A549 (cell line): ENCODE results near the gene THEMIS. TPM values are rescaled to one million over a fixed set of nuclear protein-coding genes. Genes with fewer than 3 reads are reported as not detected.

Experiments used
- ATAC-seq, 2 experiments: fragments of 200-7000 bp in 1 of 2; fragments of >200 bp in 1 of 2; cut with Nextera tagmentation in 1 of 2; cut with Tn5 transposase in 1 of 2; 3 replicates each; pipeline versions ENCODE4 v1.8.0 to v1.9.1; 2018 to 2020; ENCODE audit warnings: mild to moderate bottlenecking in 1 of 2, moderate library complexity in 1 of 2
- CTCF ChIA-PET: fragments of 300-600 bp; sonication (Branson Sonifier 250); formaldehyde crosslinking; extraction: SDS; loops from one replicate; lab custom pipeline; 2021; ENCODE audit warnings: antibody characterized with exemption, inconsistent platforms; lab: Yijun Ruan, JAX
- POLR2A ChIA-PET: fragments of 350-600 bp; formaldehyde crosslinking; extraction: SDS; loops from one replicate; lab custom pipeline; 2021; ENCODE audit warnings: antibody characterized with exemption, inconsistent platforms; lab: Yijun Ruan, JAX
- DNase-seq, 2 experiments: peaks; one replicate each; pipeline versions ENCODE4 v3.0.0 to v3.0.0-alpha.2; 2011 to 2016; ENCODE audit warnings: low read depth in 1 of 2, low spot score in 1 of 2
- FAIRE-seq: peaks from 2 replicates; lab custom pipeline; 2011; peaks lifted over from hg19 to GRCh38; lab: Jason Lieb, UNC
- H3K27ac ChIP-seq, 2 experiments: fragments of >200 bp; sonication (Bioruptor Twin); formaldehyde crosslinking; 3 replicates each; pipeline ENCODE4 v1.5.1; 2016 to 2017
- H3K4me1 ChIP-seq: fragments of >200 bp; sonication (Bioruptor Twin); formaldehyde crosslinking; 3 replicates; pipeline ENCODE4 v1.6.1; 2016
- H3K4me2 ChIP-seq: fragments of >200 bp; sonication (Bioruptor Twin); formaldehyde crosslinking; 3 replicates; pipeline ENCODE4 v1.6.1; 2016
- H3K4me3 ChIP-seq: fragments of >200 bp; sonication (Bioruptor Twin); formaldehyde crosslinking; 3 replicates; pipeline ENCODE4 v1.5.1; 2016
- H3K9me3 ChIP-seq: fragments of >200 bp; sonication (Bioruptor Twin); formaldehyde crosslinking; 3 replicates; pipeline ENCODE4 v1.6.1; 2016
- CBX8 ChIP-seq: fragments of 200-600 bp; sonication (generic); IDR thresholded peaks from 2 replicates; pipeline ENCODE4 v1.6.1; 2016
- CEBPB ChIP-seq, 2 experiments: fragments of >200 bp in 1 of 2; sonication (Bioruptor Twin) in 1 of 2; formaldehyde crosslinking in 1 of 2; IDR thresholded peaks; 2 replicates each; pipeline ENCODE4 v1.6.1; 2012 to 2016
- EP300 ChIP-seq, 2 experiments: fragments of >200 bp; sonication (Bioruptor Twin); formaldehyde crosslinking; IDR thresholded peaks; 2 replicates in 1 of 2; 3 replicates in 1 of 2; pipeline ENCODE4 v1.6.1; 2016 to 2017
- FOSB ChIP-seq: fragments of 250-450 bp; sonication (Bioruptor Pico); IDR thresholded peaks from 2 replicates; pipeline ENCODE4 v1.5.0; 2020; ENCODE audit warnings: mild to moderate bottlenecking, moderate library complexity
- FOSL2 ChIP-seq, 2 experiments: fragments of 450-650 bp in 1 of 2; fragments of >200 bp in 1 of 2; sonication (Bioruptor Twin) in 1 of 2; formaldehyde crosslinking; IDR thresholded peaks; 2 replicates each; pipeline versions ENCODE4 v1.5.0 to v1.6.1; 2016 to 2020; ENCODE audit warnings: mild to moderate bottlenecking in 1 of 2, moderate library complexity in 1 of 2
- HOXA7 ChIP-seq: fragments of 250-450 bp; sonication (Bioruptor Pico); IDR thresholded peaks from 2 replicates; pipeline ENCODE4 v1.5.0; 2020; ENCODE audit warnings: mild to moderate bottlenecking, moderate library complexity
- HOXB5 ChIP-seq: fragments of 250-450 bp; sonication (Bioruptor Pico); IDR thresholded peaks from 2 replicates; pipeline ENCODE4 v1.5.0; 2020; ENCODE audit warnings: mild to moderate bottlenecking, moderate library complexity
- JUNB ChIP-seq: fragments of >200 bp; sonication (Bioruptor Twin); formaldehyde crosslinking; IDR thresholded peaks from 2 replicates; pipeline ENCODE4 v1.6.1; 2016
- KDM1A ChIP-seq: fragments of 200-600 bp; sonication (generic); IDR thresholded peaks from 2 replicates; pipeline ENCODE4 v1.6.1; 2016; ENCODE audit warnings: low read depth, mild to moderate bottlenecking
- MAZ ChIP-seq: fragments of 150-350 bp; IDR thresholded peaks from 2 replicates; pipeline ENCODE4 v1.6.1; 2014; ENCODE audit warnings: antibody characterized with exemption, low read depth, low read length, borderline replicate concordance
- NR3C1 ChIP-seq: fragments of >200 bp; sonication (Bioruptor Twin); formaldehyde crosslinking; IDR thresholded peaks from 3 replicates; pipeline ENCODE4 v1.6.1; 2017
- POLR2AphosphoS2 ChIP-seq: conservative IDR thresholded peaks from 2 replicates; pipeline ENCODE4 v1.6.1; 2012; ENCODE audit warnings: low read length, improper control_type of control experiment, inconsistent platforms
- RARB ChIP-seq: fragments of 250-450 bp; sonication (Bioruptor Pico); IDR thresholded peaks from 2 replicates; pipeline ENCODE4 v1.8.0; 2021; ENCODE audit warnings: mild to moderate bottlenecking, moderate library complexity
- RNF2 ChIP-seq: fragments of 200-600 bp; sonication (generic); IDR thresholded peaks from 2 replicates; pipeline ENCODE4 v1.6.1; 2016; ENCODE audit warnings: low read depth, mild to moderate bottlenecking, antibody characterized with exemption, moderate library complexity, borderline replicate concordance
- SMC3 ChIP-seq: fragments of >200 bp; sonication (Bioruptor Twin); formaldehyde crosslinking; IDR thresholded peaks from 3 replicates; pipeline ENCODE4 v1.6.1; 2018; ENCODE audit warnings: inconsistent platforms
- SREBF2 ChIP-seq: fragments of 450-650 bp; IDR thresholded peaks from 2 replicates; pipeline ENCODE4 v1.6.1; 2014; ENCODE audit warnings: mild to moderate bottlenecking, moderate library complexity
- TFCP2L1 ChIP-seq: fragments of 250-450 bp; sonication (Bioruptor Pico); IDR thresholded peaks from 2 replicates; pipeline ENCODE4 v1.5.0; 2021; ENCODE audit warnings: mild to moderate bottlenecking
- ZC3H11A ChIP-seq: fragments of 450-650 bp; IDR thresholded peaks from 2 replicates; pipeline ENCODE4 v1.6.1; 2014; ENCODE audit warnings: antibody characterized with exemption, mild to moderate bottlenecking
- ZFP36 ChIP-seq: fragments of 450-650 bp; IDR thresholded peaks from 2 replicates; pipeline ENCODE4 v1.6.1; 2014; ENCODE audit warnings: borderline replicate concordance; ENCODE audit not compliant: partially characterized antibody
- WGBS: methylation state at CpG from one replicate; pipeline ENCODE4 v1.1.6; 2017; ENCODE audit errors: missing lambda C conversion rate; 5-methylcytosine and 5-hydroxymethylcytosine counted together
- polyA plus RNA-seq, 4 experiments: library from polyadenylated mRNA; depleted of rRNA in 3 of 4; stranded (reverse); fragments of >200 nt; fragmentation: RNase III in 1 of 4; extraction: RNeasy Plus Mini Kit Qiagen cat#74134 plus additional on column Dnase treatment in 1 of 4; gene quantifications; 2 replicates in 3 of 4; 3 replicates in 1 of 4; pipeline ENCODE4 v1.2.3, GENCODE V29; 2011 to 2017
- TF ChIP-seq, protein P1 (sequence below): IDR thresholded peaks from 2 replicates; pipeline ENCODE4 v1.6.1; 2012; ENCODE audit warnings: low read depth, borderline replicate concordance
- TF ChIP-seq, protein P2 (sequence below): IDR thresholded peaks from 2 replicates; pipeline ENCODE4 v1.6.1; 2012
- TF ChIP-seq, protein P3 (sequence below): IDR thresholded peaks from 2 replicates; pipeline ENCODE4 v1.6.1; 2012
- TF ChIP-seq, protein P4 (sequence below): fragments of >200 bp; sonication (Bioruptor Twin); formaldehyde crosslinking; IDR thresholded peaks from 3 replicates; pipeline ENCODE4 v1.5.1; 2016
- TF ChIP-seq, protein P5 (sequence below): fragments of 150-350 bp; IDR thresholded peaks from 2 replicates; pipeline ENCODE4 v1.6.1; 2014; ENCODE audit warnings: low read depth, mild to moderate bottlenecking, low read length

The THEMIS gene
- polyA plus RNA-seq, 2 of the 4 experiments (the other 2 are of a cell fraction): not detected

DNA sequence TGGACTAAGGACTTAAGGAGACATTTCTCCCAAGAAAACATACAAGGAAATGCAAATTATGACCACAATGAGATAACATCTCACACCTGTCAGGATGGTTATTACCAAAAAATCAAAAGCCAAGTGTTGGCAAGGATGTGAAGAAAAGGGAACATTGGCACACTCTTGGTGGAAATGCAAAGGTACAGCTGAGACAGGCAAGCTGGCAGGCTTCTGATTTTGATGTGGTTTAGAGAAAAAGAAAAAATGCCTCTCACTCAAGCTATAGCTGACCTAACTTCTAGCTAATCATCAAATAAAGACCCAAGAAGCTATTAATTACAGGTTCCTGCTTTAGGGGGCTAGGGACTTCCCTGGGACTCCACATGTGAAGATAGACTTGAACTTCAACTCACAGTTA lies 139.8 kb downstream of the THEMIS start:
- FAIRE-seq: no peak
- no peaks in the 10 kb centered on the region for H3K4me1 ChIP-seq
- POLR2A ChIA-PET: no interaction called here

DNA sequence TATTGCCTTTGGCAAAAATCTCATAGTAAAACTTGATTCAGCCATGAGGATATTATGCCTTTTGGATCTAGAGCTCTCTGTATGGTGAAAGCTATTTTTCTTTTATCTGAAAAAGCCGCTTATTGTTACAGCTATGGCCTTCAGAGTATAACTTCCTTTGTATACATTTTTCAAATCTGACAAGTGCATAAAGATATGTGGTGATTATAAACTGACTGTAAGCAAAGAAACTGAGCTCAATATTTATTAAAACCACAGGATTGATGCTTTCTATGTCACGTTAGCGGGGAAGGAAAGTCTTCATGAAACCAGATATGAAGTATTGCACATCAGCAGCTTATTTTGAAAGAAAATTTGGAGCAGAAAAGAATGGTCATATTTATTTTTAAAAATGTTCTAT lies 151.8 kb downstream of the THEMIS start:
- TF ChIP-seq, protein P1, sequence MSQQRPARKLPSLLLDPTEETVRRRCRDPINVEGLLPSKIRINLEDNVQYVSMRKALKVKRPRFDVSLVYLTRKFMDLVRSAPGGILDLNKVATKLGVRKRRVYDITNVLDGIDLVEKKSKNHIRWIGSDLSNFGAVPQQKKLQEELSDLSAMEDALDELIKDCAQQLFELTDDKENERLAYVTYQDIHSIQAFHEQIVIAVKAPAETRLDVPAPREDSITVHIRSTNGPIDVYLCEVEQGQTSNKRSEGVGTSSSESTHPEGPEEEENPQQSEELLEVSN: no peak
- no peak for TF ChIP-seq POLR2AphosphoS2
- TF ChIP-seq TFCP2L1: no peak
- no peak for TF ChIP-seq RARB (CRISPR knock-in tag)
- TF ChIP-seq RNF2: no peak
- no peak for TF ChIP-seq SMC3
- no peak for TF ChIP-seq EP300 (IDR thresholded peaks at IDR 0.05)
- no peak for TF ChIP-seq HOXA7 (CRISPR knock-in tag)
- TF ChIP-seq, protein P2, sequence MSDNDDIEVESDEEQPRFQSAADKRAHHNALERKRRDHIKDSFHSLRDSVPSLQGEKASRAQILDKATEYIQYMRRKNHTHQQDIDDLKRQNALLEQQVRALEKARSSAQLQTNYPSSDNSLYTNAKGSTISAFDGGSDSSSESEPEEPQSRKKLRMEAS: no peak
- TF ChIP-seq CEBPB (IDR thresholded peaks at IDR 0.05): no peak
- TF ChIP-seq, protein P3, sequence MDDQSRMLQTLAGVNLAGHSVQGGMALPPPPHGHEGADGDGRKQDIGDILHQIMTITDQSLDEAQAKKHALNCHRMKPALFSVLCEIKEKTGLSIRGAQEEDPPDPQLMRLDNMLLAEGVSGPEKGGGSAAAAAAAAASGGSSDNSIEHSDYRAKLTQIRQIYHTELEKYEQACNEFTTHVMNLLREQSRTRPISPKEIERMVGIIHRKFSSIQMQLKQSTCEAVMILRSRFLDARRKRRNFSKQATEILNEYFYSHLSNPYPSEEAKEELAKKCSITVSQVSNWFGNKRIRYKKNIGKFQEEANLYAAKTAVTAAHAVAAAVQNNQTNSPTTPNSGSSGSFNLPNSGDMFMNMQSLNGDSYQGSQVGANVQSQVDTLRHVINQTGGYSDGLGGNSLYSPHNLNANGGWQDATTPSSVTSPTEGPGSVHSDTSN: no peak
- TF ChIP-seq FOSL2 (IDR thresholded peaks at IDR 0.05): no peak
- TF ChIP-seq FOSL2 (CRISPR knock-in tag; IDR thresholded peaks at IDR 0.05): no peak
- TF ChIP-seq, protein P4, sequence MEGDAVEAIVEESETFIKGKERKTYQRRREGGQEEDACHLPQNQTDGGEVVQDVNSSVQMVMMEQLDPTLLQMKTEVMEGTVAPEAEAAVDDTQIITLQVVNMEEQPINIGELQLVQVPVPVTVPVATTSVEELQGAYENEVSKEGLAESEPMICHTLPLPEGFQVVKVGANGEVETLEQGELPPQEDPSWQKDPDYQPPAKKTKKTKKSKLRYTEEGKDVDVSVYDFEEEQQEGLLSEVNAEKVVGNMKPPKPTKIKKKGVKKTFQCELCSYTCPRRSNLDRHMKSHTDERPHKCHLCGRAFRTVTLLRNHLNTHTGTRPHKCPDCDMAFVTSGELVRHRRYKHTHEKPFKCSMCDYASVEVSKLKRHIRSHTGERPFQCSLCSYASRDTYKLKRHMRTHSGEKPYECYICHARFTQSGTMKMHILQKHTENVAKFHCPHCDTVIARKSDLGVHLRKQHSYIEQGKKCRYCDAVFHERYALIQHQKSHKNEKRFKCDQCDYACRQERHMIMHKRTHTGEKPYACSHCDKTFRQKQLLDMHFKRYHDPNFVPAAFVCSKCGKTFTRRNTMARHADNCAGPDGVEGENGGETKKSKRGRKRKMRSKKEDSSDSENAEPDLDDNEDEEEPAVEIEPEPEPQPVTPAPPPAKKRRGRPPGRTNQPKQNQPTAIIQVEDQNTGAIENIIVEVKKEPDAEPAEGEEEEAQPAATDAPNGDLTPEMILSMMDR: no peak
- no peak for TF ChIP-seq JUNB
- no peak for TF ChIP-seq ZC3H11A
- no peak for TF ChIP-seq KDM1A
- TF ChIP-seq, all 56 proteins: peak for 0
- 87% methylated on average over 3 of the region's 3 CpGs for WGBS

More for the DNA sequence above, 139.8 kb downstream of the THEMIS start:
- Histone ChIP-seq H3K4me3 (no peak overlapping the region), H3K27ac (no peak overlapping the region)
- TF ChIP-seq SREBF2 (no peak), MAZ (no peak)
- TF ChIP-seq, all 56 proteins: peak for 0
- Histone ChIP-seq H3K9me3 (no peaks in the 10 kb centered on the region), H3K4me2 (no peak overlapping the region)
- CTCF ChIA-PET: no interaction called here
- DNase-seq: no peak
- no peak for ATAC-seq

DNA sequence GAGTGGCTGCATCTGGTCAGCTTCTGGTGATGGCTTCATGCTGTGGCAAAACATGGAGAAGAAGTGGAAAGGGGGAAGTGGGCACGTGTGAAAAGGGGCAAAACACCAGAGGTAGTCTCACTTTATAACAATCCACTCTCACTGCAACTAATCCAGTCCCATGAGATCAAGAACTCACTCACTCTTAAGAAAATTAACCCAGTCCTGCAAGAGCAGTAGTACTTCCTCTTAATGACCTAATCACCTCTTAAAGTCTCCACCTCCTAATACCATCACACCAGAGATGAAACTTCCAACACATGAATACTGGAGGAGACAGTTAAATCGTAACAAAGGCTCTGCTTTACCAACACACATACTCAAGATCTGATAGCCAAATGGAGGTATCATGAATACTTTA lies 152.6 kb downstream of the THEMIS start:
- DNase-seq (no peak), ATAC-seq (no peak), FAIRE-seq (no peak)
- H3K27ac ChIP-seq: no peak overlapping the region
- H3K4me1 ChIP-seq: no peaks in the 10 kb centered on the region
- H3K4me3 ChIP-seq: no peak overlapping the region
- POLR2A ChIA-PET: no interaction called here
- TF ChIP-seq ZFP36 (no peak), CEBPB (IDR thresholded peaks at IDR 0.05) (no peak), HOXB5 (CRISPR knock-in tag) (no peak), SMC3 (no peak), CBX8 (no peak), FOSB (no peak), NR3C1 (no peak)
- TF ChIP-seq, protein P5, sequence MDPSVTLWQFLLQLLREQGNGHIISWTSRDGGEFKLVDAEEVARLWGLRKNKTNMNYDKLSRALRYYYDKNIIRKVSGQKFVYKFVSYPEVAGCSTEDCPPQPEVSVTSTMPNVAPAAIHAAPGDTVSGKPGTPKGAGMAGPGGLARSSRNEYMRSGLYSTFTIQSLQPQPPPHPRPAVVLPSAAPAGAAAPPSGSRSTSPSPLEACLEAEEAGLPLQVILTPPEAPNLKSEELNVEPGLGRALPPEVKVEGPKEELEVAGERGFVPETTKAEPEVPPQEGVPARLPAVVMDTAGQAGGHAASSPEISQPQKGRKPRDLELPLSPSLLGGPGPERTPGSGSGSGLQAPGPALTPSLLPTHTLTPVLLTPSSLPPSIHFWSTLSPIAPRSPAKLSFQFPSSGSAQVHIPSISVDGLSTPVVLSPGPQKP: no peak
- TF ChIP-seq, protein P1: no peak
- CTCF ChIA-PET: no interaction called here
- 20% methylated on average over 2 of the region's 2 CpGs for WGBS
- no peaks in the 10 kb centered on the region for H3K9me3 ChIP-seq
- no peak overlapping the region for H3K4me2 ChIP-seq

More for the DNA sequence above, 151.8 kb downstream of the THEMIS start:
- H3K4me1 ChIP-seq: no peaks in the 10 kb centered on the region
- H3K27ac ChIP-seq: no peak overlapping the region
- FAIRE-seq (no peak), ATAC-seq (no peak), DNase-seq (no peak)
- H3K9me3 ChIP-seq: no peaks in the 10 kb centered on the region
- ChIA-PET CTCF (no interaction called here), POLR2A (no interaction called here)
- no peak overlapping the region for H3K4me2 ChIP-seq
- H3K4me3 ChIP-seq: no peak overlapping the region
